Duodenal mucosa (tissue), 2 donors: ENCODE measurements around the gene ASPG.

Source experiments
- H3K27ac ChIP-seq: one replicate; pipeline ENCODE4 v1.7.0; 2013; ENCODE audit warnings: low read depth, low read length
- H3K27me3 ChIP-seq, 2 donors: one replicate each; pipeline ENCODE4 v1.7.0; 2013; ENCODE audit warnings: low read length in 2 of 2, control low read depth in 1 of 2; ENCODE audit not compliant: insufficient read depth in 2 of 2, control insufficient read depth in 1 of 2
- H3K36me3 ChIP-seq, 2 donors: one replicate each; pipeline ENCODE4 v1.7.0; 2013; ENCODE audit warnings: low read length in 2 of 2, control low read depth in 1 of 2; ENCODE audit not compliant: insufficient read depth in 2 of 2, control insufficient read depth in 1 of 2
- H3K4me1 ChIP-seq, 2 donors: one replicate each; pipeline ENCODE4 v1.7.0; 2013; ENCODE audit warnings: low read length in 2 of 2, control low read depth in 1 of 2; ENCODE audit not compliant: insufficient read depth in 2 of 2, control insufficient read depth in 1 of 2
- H3K4me3 ChIP-seq, 2 donors: one replicate each; pipeline ENCODE4 v1.7.0; 2013; ENCODE audit warnings: low read length in 2 of 2, low read depth in 1 of 2
- H3K9ac ChIP-seq, 2 donors: one replicate each; pipeline ENCODE4 v1.7.0; 2013; ENCODE audit warnings: low read length in 2 of 2, low read depth in 1 of 2
- H3K9me3 ChIP-seq, 2 donors: one replicate each; pipeline ENCODE4 v1.7.0; 2013; ENCODE audit warnings: low read length in 2 of 2, control low read depth in 1 of 2; ENCODE audit not compliant: control insufficient read depth in 1 of 2

Gene ASPG

GRCh38 chr14:104093366-104094055 is 8.0 kb downstream of the ASPG start:
- no peak overlapping the region for H3K4me3 ChIP-seq
- H3K27me3 ChIP-seq = no peaks in the 10 kb centered on the region
- H3K9ac ChIP-seq = no peak overlapping the region
- no peaks in the 10 kb centered on the region for H3K9me3 ChIP-seq
- peaks cover 9 to 10% of the 10 kb centered on the region in 2 donors for H3K4me1 ChIP-seq
- no peaks in the 10 kb centered on the region for H3K36me3 ChIP-seq
- H3K27ac ChIP-seq = no peak overlapping the region

- Histone ChIP-seq H3K4me3 (no peak overlapping the region), H3K36me3 (no peaks in the 10 kb centered on the region), H3K4me1 (peaks cover 7 to 8% of the 10 kb centered on the region in 2 donors), H3K27ac (no peak overlapping the region), H3K9me3 (no peaks in the 10 kb centered on the region), H3K9ac (no peak overlapping the region), H3K27me3 (no peaks in the 10 kb centered on the region)
Measured at GRCh38 chr14:104094056-104094708, 8.7 kb downstream of the ASPG start.

GRCh38 chr14:104094709-104095425 is 9.4 kb downstream of the ASPG start:
- H3K36me3 ChIP-seq = no peaks in the 10 kb centered on the region
- no peaks in the 10 kb centered on the region for H3K27me3 ChIP-seq
- no peaks in the 10 kb centered on the region for H3K9me3 ChIP-seq
- H3K4me1 ChIP-seq = peaks cover 7 to 8% of the 10 kb centered on the region in 2 donors
- no peak overlapping the region for H3K4me3 ChIP-seq
- no peak overlapping the region for H3K9ac ChIP-seq
- no peak overlapping the region for H3K27ac ChIP-seq

GRCh38 chr14:104095426-104096310 is 10.2 kb downstream of the ASPG start:
- no peaks in the 10 kb centered on the region for H3K27me3 ChIP-seq

GRCh38 chr14:104096318-104096717 is 10.8 kb downstream of the ASPG start:
- Histone ChIP-seq H3K27ac (no peak overlapping the region), H3K27me3 (no peaks in the 10 kb centered on the region), H3K4me3 (no peak overlapping the region), H3K9ac (no peak overlapping the region), H3K9me3 (no peaks in the 10 kb centered on the region), H3K36me3 (no peaks in the 10 kb centered on the region), H3K4me1 (peaks cover 17 to 21% of the 10 kb centered on the region in 2 donors)

More at GRCh38 chr14:104095426-104096310, 10.2 kb downstream of the ASPG start:
- Histone ChIP-seq H3K9me3 (no peaks in the 10 kb centered on the region), H3K4me1 (peaks cover 10 to 15% of the 10 kb centered on the region in 2 donors), H3K36me3 (no peaks in the 10 kb centered on the region), H3K4me3 (no peak overlapping the region), H3K27ac (no peak overlapping the region), H3K9ac (no peak overlapping the region)

- Histone ChIP-seq H3K9ac (no peak overlapping the region), H3K27me3 (no peaks in the 10 kb centered on the region), H3K4me1 (peaks cover 22 to 25% of the 10 kb centered on the region in 2 donors), H3K4me3 (no peak overlapping the region), H3K27ac (no peak overlapping the region), H3K9me3 (no peaks in the 10 kb centered on the region), H3K36me3 (no peaks in the 10 kb centered on the region)
Measured at GRCh38 chr14:104096751-104097700, 11.5 kb downstream of the ASPG start.

GRCh38 chr14:104098272-104099095 is 13.0 kb downstream of the ASPG start:
- no peak overlapping the region for H3K9ac ChIP-seq
- no peak overlapping the region for H3K4me3 ChIP-seq
- no peaks in the 10 kb centered on the region for H3K36me3 ChIP-seq
- no peak overlapping the region for H3K27ac ChIP-seq
- H3K27me3 ChIP-seq = no peaks in the 10 kb centered on the region
- H3K9me3 ChIP-seq = no peaks in the 10 kb centered on the region
- H3K4me1 ChIP-seq = peaks cover 22 to 25% of the 10 kb centered on the region in 2 donors

GRCh38 chr14:104099096-104100041 is 13.9 kb downstream of the ASPG start:
- Histone ChIP-seq H3K27ac (no peak overlapping the region), H3K27me3 (peaks cover 0 to 1% of the 10 kb centered on the region in 2 donors), H3K36me3 (no peaks in the 10 kb centered on the region), H3K4me1 (peaks cover 17 to 19% of the 10 kb centered on the region in 2 donors), H3K9me3 (no peaks in the 10 kb centered on the region), H3K4me3 (no peak overlapping the region), H3K9ac (no peak overlapping the region)
